Keratinocyte (primary cell): ENCODE measurements around the gene PFDN2. TPM values are rescaled to one million over a fixed set of nuclear protein-coding genes. Genes with fewer than 3 reads are reported as not detected.

Source experiments
- DNase-seq: peaks from one replicate; pipeline ENCODE4 v3.0.0-alpha.2; 2011; ENCODE audit warnings: low read depth, missing footprints, low spot score
- FAIRE-seq: peaks from 2 replicates; lab custom pipeline; 2011; peaks lifted over from hg19 to GRCh38; lab: Jason Lieb, UNC
- H2AFZ ChIP-seq: 2 replicates; pipeline ENCODE4 v1.6.0; 2012; ENCODE audit warnings: low read length, control low read depth, inconsistent platforms; ENCODE audit not compliant: control insufficient read depth
- H3K27ac ChIP-seq: 2 replicates; pipeline ENCODE4 v1.5.1; 2011; ENCODE audit warnings: low read length; ENCODE audit not compliant: control insufficient read depth, insufficient read depth
- H3K27me3 ChIP-seq: 3 replicates; pipeline ENCODE4 v1.6.0; 2011; ENCODE audit warnings: low read length; ENCODE audit not compliant: control insufficient read depth, insufficient read depth; ENCODE audit errors: extremely low read depth
- H3K36me3 ChIP-seq, 2 experiments: 2 replicates in 1 of 2; 3 replicates in 1 of 2; pipeline ENCODE4 v1.5.1; 2011; ENCODE audit warnings: low read length in 2 of 2, mild to moderate bottlenecking in 1 of 2; ENCODE audit not compliant: control insufficient read depth in 2 of 2, insufficient read depth in 2 of 2; ENCODE audit errors: extremely low read depth in 1 of 2
- H3K4me1 ChIP-seq: 3 replicates; pipeline ENCODE4 v1.5.1; 2011; ENCODE audit warnings: low read length; ENCODE audit not compliant: control insufficient read depth, insufficient read depth; ENCODE audit errors: extremely low read depth
- H3K4me2 ChIP-seq: 3 replicates; pipeline ENCODE4 v1.6.0; 2011; ENCODE audit warnings: low read depth, low read length; ENCODE audit not compliant: control insufficient read depth, insufficient read depth; ENCODE audit errors: extremely low read depth
- H3K4me3 ChIP-seq, 3 experiments: fragments of 200-600 bp in 1 of 3; sonication (generic) in 1 of 3; 2 replicates in 2 of 3; 3 replicates in 1 of 3; pipeline ENCODE4 v1.5.1; 2011 to 2016; ENCODE audit warnings: low read length in 3 of 3, mild to moderate bottlenecking in 3 of 3, control low read depth in 2 of 3, inconsistent platforms in 1 of 3, low read depth in 1 of 3, mixed read lengths in 1 of 3, mixed run types in 1 of 3, moderate library complexity in 1 of 3; ENCODE audit not compliant: control insufficient read depth in 2 of 3, insufficient read depth in 2 of 3; ENCODE audit errors: extremely low read depth in 1 of 3
- H3K79me2 ChIP-seq: 2 replicates; pipeline ENCODE4 v1.6.0; 2012; ENCODE audit warnings: low read length; ENCODE audit not compliant: control insufficient read depth, insufficient read depth
- H3K9ac ChIP-seq: 3 replicates; pipeline ENCODE4 v1.6.0; 2011; ENCODE audit warnings: low read length; ENCODE audit not compliant: control insufficient read depth, insufficient read depth; ENCODE audit errors: extremely low read depth
- H3K9me1 ChIP-seq: 3 replicates; pipeline ENCODE4 v1.6.0; 2011; ENCODE audit warnings: low read length; ENCODE audit not compliant: control insufficient read depth, insufficient read depth; ENCODE audit errors: extremely low read depth
- H3K9me3 ChIP-seq: 2 replicates; pipeline ENCODE4 v1.5.1; 2012; ENCODE audit warnings: low read depth, low read length; ENCODE audit not compliant: control insufficient read depth
- H4K20me1 ChIP-seq: 3 replicates; pipeline ENCODE4 v1.6.0; 2011; ENCODE audit warnings: low read length; ENCODE audit not compliant: control insufficient read depth, insufficient read depth; ENCODE audit errors: extremely low read depth
- CTCF ChIP-seq, 3 experiments: IDR thresholded peaks in 1 of 3; conservative IDR thresholded peaks in 1 of 3; optimal IDR thresholded peaks in 1 of 3; 2 replicates in 2 of 3; 3 replicates in 1 of 3; pipeline versions ENCODE3 to v1.5.1; 2011; ENCODE audit warnings: low read length in 3 of 3, mild to moderate bottlenecking in 3 of 3, moderate library complexity in 2 of 3, control low read depth in 1 of 3, inconsistent platforms in 1 of 3; ENCODE audit not compliant: insufficient read depth in 2 of 3; ENCODE audit errors: extremely low read depth in 1 of 3
- EZH2 ChIP-seq: IDR thresholded peaks from one replicate; pipeline ENCODE4 v1.6.1; 2012; ENCODE audit warnings: inconsistent platforms, mild to moderate bottlenecking, low read length, moderate library complexity
- dilution Hi-C: fragments of 300-500 bp; cut with MboI; formaldehyde crosslinking; loops from one replicate; pipeline ENCODE4 v1.7.0; 2020; ENCODE audit warnings: low sequenced_read_pairs; ENCODE audit not compliant: extremely low pct_ligation_motif_present
- polyA plus RNA-seq, 5 experiments: library from polyadenylated mRNA; depleted of rRNA in 3 of 5; stranded (reverse) in 3 of 5; stranded (forward) in 1 of 5; unstranded in 1 of 5; fragments of >200 nt; gene quantifications; 1 replicate in 1 of 5; 2 replicates in 3 of 5; 3 replicates in 1 of 5; pipeline versions ENCODE4 v1.2.1 to v1.2.3, GENCODE V29; 2011 to 2012; ENCODE audit warnings: missing spikeins in 2 of 5, low read depth in 1 of 5, low replicate concordance in 1 of 5

Gene PFDN2
- polyA plus RNA-seq, 1 donor (not counting 4 experiments of a cell fraction or from before 2014, with no cell fraction given) = 184 TPM

- H3K27ac ChIP-seq = peak overlapping the region; percentile 91
- no peaks in the 10 kb centered on the region for H3K27me3 ChIP-seq
- peak overlapping the region; percentile 91 for H3K4me2 ChIP-seq
- peak overlapping the region; percentile 79 to 98 (median 91) for H3K4me3 ChIP-seq
- H3K9me3 ChIP-seq = no peaks in the 10 kb centered on the region
- H3K9ac ChIP-seq = peak overlapping the region; percentile 91
- no peak for FAIRE-seq
- H3K4me1 ChIP-seq = no peaks in the 10 kb centered on the region
- H3K79me2 ChIP-seq = peaks cover 47% of the 10 kb centered on the region
- H2AFZ ChIP-seq = peak overlapping the region; percentile 81
- TF ChIP-seq CTCF (optimal IDR thresholded peaks at IDR 0.05 in 1 of 3, IDR thresholded peaks at IDR 0.05 in 1 of 3, conservative IDR thresholded peaks at IDR 0.05 in 1 of 3; ENCODE audit: extremely low read depth in 1 of 3, insufficient read depth in 2 of 3, low read length in 3 of 3) (no peak), EZH2 (no peak)
- H3K36me3 ChIP-seq = peaks cover 0 to 5% of the 10 kb centered on the region in 2 experiments
- no peaks in the 10 kb centered on the region for H3K9me1 ChIP-seq
- dilution Hi-C loops = no loop called here
- DNase-seq = no peak
- H4K20me1 ChIP-seq = no peaks in the 10 kb centered on the region
Measured at GRCh38 chr1:161133220-161133740, 15.4 kb upstream of the PFDN2 start.

- Histone ChIP-seq H3K27ac (peak within 1 kb of the TSS; percentile 91), H3K9me3 (no peaks in the 10 kb centered on the region), H3K4me2 (peak within 1 kb of the TSS; percentile 91), H3K9ac (peak within 1 kb of the TSS; percentile 91), H3K79me2 (peaks cover 54% of the 10 kb centered on the region), H3K27me3 (no peaks in the 10 kb centered on the region), H3K4me3 (peak within 1 kb of the TSS; percentile 79 to 98 (median 91)), H2AFZ (peak within 1 kb of the TSS; percentile 81), H4K20me1 (no peaks in the 10 kb centered on the region), H3K4me1 (no peaks in the 10 kb centered on the region), H3K9me1 (no peaks in the 10 kb centered on the region), H3K36me3 (peaks cover 0 to 12% of the 10 kb centered on the region in 2 experiments)
- dilution Hi-C loops = no loop called here
- TF ChIP-seq CTCF (optimal IDR thresholded peaks at IDR 0.05 in 1 of 3, IDR thresholded peaks at IDR 0.05 in 1 of 3, conservative IDR thresholded peaks at IDR 0.05 in 1 of 3; ENCODE audit: extremely low read depth in 1 of 3, insufficient read depth in 2 of 3, low read length in 3 of 3) (peak in 2 of 3 experiments; percentile 2 to 26), EZH2 (no peak)
- DNase-seq (peak; percentile 86), FAIRE-seq (peak; percentile 59)
Measured at GRCh38 chr1:161132410-161133219, 14.8 kb upstream of the PFDN2 start, which contains the start of gene DEDD. Gene DEDD, minus strand, starts transcription at chr1:161132667. Its CDS starts 8,205 bp downstream, at chr1:161124462.
